ENCODE results near the gene LYPD6B.

The LYPD6B gene

GRCh38 chr2:149015501-149015900 lies 23.0 kb upstream of the LYPD6B start:
- DNase-seq: no peak

DNA sequence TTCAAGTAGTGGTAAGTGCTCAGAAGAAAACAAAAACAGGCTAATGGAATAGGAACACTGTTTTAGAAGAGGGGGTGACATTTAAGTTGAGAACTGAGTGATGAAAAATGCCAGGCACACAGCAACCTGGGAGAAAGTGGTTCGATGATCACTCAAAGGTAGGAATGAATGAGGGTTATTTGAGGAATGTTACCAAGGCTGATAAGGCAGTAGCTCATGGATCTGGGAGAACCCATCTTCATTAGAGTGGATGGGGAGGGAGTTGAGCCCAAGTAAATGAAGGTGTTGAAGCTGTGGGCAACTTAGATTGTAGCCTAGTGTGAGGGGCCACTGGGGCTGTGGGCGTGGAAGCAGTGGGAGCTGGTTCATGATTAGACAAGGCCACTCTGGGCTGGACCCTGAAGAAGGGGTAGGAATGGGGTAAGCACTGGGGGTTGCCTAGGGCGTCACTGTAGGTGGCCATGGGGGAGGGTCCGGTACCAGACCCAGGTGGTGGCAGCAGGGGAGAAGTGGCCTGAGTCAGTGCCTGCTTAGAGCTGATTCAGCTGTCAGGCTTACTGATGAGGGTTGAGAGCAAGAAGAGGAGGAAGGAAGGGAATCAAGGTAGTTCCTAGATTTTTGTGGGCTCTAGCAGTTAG lies 22.5 kb upstream of the LYPD6B start:
- no peak for DNase-seq

DNA sequence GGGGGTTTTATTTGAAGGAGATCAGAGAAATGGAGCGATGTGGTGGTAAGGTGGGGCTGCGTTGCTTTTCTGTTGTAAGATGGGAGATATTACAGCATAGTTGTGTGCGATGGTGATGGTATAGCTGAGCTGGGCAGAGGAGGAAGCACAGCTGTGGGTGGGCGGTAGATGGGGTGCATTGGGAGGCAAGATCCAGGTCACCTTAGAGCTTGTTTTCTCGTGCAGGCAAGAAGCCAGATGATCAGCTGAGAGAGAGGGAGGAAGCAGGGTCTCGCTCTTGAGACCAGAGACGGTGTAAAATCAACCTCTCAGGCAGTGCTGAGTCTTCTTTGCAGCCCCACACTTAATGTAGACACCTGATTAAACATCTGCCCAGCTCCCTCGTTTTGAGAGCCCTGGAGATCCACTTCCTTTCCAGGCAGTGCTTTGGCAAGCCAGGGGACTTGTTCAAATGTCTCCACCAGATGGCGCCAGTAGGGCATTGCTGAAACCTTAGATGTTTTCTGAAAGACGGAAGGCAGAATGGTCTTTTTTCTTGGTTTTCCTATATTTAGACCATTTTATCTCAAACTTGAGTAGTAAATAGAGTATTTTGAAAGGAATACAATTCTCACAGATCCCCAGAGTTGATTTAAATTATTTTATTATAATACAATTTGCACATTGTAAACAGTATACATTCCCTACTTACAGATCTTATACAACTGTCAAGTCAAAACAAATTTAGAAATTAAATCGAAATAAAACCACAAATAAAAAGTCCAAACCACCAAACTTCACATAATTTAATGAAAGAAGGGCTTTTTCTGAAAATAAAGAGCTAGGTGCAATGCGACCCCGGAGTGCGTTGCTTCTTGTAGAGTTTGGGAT lies 21.1 kb upstream of the LYPD6B start:
- DNase-seq: peak; percentile 67

DNA sequence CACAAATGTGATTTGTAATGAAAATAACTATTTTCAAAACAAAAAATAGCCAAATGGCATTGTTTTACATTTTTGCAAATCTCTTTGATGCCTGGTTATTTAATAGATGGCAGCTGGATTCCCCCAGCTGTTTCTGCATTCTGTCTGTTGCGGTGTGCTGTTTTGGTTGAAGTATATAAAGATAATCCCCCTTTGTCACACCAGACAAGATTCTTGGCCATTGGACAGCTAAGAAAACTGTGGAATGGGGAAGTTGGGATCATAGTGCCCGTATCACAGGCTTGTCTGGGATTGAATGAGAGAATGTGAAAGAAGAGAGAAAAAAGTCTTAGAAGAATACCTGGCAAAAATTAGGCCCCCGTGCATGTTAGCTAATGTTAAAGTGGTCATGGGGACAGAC lies 19.5 kb upstream of the LYPD6B start:
- no peak for DNase-seq

- no peak for DNase-seq
Measured at GRCh38 chr2:149019768-149020167, 18.7 kb upstream of the LYPD6B start.

- DNase-seq: no peak
Measured at GRCh38 chr2:149020432-149020851, 18.1 kb upstream of the LYPD6B start.

DNA sequence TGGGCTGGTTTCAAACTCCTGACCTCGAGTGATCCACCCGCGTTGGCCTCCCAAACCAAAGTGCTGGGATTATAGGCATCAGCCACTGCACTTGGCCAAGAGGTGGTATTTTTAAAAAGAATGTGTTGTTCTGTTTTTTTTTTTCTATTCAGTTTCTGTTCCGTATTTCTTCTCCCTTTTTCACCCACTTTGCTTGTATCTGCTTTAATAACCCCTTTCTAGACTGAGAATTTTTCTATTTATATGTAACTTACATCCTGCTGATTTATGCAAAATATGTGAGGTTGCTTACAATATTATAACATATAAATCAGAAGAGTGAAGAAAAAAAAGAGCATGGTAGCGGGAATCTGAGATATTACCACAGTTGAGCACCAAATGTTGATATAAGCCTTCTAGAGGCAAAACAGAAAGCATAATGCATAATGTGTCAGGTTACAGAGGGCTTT lies 17.2 kb upstream of the LYPD6B start:
- no peak for DNase-seq

DNA sequence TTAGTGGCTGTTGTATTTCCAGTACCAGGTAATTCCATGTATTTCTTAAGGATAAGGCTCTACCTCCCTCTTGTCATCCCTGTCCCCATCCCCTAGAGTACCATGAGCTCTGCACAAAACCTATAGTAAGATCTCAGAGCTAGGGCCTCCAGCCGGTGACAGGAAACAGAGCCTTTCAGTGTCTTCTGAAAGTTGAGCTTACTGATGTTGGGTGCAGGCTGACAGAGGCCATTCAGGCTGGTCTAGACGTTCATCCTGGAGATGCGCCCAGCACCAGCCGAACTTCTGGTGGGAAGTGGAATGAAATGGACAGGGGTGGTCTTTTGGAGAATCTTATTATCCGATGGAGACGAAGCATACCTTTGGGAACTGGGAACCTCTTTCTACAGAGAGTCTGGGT lies 16.7 kb upstream of the LYPD6B start:
- no peak for DNase-seq

- no peak for DNase-seq
Measured at GRCh38 chr2:149023091-149023490, 15.4 kb upstream of the LYPD6B start.

DNA sequence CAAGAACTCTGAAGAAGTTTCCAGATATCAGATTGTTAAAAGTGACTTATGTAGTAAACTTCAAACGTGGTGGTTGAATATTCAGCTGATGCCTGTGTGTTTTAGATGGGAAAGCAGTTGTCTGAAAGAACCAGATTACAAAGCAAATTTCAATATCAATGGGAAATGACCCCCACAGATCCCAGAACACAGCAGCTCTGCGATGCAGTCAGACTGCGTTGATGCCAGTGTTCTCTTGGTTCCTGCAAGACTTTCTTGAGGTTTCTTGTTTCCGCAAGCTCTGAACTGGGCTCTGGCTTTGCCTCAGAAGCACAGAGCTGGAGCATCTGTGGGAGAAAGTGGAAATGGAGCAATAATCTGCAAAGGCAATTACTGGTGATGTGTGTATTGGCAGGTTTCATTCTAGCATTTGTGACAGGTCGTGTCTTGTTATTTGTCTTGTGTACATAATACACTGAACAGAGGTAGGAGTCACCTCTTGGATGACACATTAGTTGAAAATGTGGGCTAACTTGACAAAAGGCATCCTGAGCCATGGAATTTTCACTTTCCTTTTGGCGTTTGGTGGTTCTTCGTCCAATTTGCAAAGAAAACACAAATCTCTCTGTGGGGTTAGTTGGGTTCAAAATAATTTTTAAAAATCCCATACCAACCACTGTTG lies 10.8 kb upstream of the LYPD6B start:
- no peak for DNase-seq

DNA sequence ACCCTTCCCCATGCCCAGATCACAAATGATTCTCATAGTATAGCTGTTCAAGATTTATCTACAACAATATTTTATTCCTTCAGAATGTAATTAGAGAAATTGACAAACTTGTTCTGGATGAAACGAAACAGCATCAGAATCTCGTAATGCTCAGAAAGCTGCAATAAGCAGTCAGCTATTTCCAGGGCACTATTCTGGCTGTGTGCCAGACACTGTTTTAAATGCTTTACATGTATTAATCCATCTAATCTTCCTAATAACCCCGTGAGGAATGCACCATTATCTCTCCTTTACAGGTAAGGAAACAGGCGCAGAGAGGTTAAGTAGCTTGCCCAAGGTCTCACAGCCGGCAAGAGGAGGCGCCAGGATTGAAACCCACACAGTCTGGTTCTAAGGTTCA lies 10.1 kb upstream of the LYPD6B start:
- DNase-seq: no peak

- DNase-seq: no peak
Measured at GRCh38 chr2:149028891-149029290, 9.6 kb upstream of the LYPD6B start.

DNA sequence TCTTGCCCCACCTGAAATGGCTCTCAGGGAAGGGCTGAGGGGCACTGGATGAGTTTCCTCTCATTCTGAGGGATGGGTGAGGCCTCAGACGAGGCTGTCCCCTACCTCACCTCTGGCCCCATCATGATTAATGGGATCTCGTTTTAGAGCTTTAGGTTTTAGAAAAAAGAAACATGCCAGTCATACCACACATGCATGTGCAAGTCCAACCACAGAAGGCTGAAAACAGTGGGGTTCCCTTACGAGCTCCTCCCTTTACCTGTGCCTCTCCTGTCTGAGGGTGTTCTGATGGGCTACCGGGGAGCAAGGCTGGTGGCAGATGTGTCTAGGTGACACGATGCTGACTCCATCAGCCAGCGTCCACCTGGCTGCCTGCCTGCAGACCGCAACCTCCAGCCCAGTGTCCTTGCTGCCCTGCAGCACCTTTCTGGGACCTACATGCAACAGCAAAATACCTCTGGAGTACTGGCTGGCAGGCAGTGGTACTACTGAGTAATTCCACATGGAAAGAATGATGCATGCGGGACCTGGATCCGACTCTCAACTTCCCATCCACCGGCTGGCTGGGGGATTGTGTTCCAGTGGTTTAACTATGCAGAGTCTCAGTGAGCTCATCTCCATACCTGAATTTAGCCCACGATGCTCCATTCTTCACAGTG lies 9.1 kb upstream of the LYPD6B start:
- DNase-seq: no peak

GRCh38 chr2:149031396-149031795 lies 7.1 kb upstream of the LYPD6B start:
- DNase-seq: no peak

DNA sequence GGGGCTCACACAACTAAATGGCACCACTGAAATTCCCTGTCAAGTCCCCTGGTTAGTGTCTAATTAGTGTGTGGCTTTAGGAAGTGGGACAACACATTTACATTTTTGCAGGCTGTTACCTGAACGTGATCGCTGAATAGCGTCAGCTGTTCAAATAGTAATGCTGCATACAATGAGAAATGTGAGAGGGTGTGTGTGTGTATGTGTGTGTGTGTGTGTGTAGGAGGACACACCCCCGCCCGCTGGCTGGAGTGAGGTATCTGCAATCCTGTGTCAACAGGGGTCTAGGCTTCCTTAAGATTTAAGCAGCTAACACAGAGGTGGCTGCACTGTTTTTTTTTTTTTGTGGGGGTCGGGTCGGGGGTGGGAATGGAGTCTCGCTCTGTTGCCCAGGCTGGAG lies 4.8 kb upstream of the LYPD6B start:
- DNase-seq: no peak

DNA sequence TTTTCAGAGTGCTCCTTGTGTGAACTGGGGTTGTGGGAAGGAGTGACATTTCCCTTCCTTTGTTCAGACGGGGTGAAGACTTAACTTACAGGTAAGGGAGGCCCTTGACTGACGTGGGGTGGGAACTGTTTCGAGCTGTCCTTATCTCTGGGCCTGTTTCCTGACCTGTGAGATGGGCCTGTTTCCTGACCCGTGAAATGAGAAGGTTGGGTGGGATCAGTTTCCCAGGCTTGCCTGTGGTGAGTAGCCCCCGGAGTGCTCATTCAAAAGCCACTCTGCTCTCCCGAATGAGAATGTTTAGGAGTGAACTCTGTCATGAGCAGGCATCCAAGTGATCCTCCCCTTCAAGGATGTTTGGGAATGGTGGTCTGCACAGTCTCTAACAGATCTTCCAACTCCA lies 4.1 kb upstream of the LYPD6B start:
- DNase-seq: no peak

DNA sequence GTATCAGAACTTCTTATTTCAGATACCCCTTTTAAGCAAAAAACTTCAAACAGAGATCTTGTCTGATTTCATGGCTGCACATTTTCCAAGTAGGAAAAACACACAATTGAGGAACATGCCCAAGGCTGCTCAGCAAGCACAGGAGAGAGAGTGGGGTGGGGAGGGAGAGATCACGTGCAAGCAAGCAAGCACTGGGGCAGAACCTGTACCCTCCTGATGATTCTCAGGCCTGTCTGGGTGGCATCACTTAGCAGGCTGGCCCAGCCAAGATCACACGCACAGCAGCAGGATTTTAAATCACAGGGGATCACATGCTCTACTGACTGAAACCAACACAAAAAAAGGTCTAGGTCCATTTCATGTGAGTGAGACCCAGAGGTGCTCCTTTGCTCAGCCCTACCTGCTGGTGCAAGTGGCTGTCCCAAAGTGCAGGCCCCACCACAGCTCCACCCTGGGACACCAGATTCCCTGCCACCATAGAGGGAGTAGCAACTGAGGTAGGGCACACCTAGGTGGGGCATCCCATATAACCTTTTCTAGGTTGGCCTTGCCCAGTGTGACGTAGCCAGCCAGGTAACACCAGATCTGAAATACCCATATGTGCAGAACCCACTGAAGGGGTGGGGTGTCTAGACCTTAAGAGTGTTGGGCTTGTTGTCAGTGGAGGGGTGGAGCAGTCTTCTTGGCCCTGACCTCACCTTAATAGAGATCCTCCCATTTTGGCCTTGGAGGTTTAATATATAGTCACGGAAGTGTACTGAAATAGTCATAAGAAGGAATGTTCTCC lies 1.8 kb upstream of the LYPD6B start:
- DNase-seq: no peak

GRCh38 chr2:149037851-149038250 lies 648 bp upstream of the LYPD6B start:
- DNase-seq: no peak

DNA sequence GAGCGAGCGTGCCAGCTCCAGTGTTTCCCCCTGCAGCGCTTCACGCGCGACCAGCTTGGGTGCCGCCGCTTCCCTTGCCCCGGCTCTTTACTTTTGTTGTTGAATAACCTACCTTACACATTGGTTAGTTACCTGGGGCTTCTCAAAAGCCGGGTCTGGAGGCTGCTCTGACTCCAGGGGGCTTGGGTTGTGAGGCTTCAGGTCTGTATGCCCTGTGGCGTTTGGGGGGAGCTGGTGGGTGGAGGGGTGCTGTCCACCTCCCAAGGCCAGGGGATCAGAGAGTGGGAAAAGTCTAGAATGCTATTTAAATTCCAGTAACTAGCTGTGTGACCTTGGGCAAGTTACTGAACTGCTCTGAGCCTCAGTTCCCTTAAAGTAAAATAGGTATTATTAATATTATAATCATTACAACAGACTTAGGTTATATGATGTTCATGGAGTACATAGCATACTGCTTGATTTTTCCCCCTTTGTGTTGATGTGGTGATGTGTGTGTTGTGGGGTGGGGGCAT lies 770 bp downstream of the LYPD6B start:
- DNase-seq: no peak

DNA sequence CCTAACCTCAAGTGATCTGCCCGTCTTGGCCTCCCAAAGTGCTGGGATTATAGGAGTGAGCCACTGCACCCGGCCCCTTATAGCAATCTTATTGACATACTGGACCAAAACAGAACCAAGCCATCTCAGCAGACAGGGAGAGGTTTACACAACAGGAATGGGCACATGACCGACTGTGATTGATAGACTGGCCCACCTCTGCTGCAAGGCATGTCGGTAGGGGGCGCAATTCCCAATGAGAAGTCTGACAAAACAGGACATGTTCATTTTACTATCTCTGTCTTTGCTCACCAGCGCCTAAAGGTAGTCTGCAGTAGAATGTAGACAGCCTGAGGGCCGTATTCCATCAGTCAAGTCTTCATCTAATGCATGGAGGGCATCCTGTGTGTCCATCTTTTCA lies 2.0 kb downstream of the LYPD6B start:
- DNase-seq: peak; percentile 47

DNA sequence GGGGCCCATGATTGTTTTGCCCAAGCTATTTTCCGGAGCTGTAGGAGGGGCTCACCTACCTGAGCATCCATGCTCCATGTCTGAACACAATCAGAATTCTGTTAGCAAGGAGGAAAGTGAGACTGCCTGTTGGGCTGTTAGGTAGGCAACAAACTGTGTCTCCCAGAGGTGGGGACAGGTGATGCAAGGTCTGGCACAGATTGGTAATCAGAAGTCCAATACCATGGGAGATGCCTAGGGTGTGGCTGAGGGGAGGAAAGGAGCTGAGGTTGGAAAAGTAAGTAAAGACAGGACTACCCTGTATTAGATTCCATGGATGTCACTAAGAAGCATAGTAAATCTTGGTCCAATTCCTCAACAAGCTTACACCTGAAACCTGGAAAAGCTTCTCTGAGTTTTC lies 3.0 kb downstream of the LYPD6B start:
- DNase-seq: no peak

GRCh38 chr2:149042881-149043280 lies 4.4 kb downstream of the LYPD6B start:
- no peak for DNase-seq
